Measurements from ENCODE around the gene PIEZO2.

DNA sequence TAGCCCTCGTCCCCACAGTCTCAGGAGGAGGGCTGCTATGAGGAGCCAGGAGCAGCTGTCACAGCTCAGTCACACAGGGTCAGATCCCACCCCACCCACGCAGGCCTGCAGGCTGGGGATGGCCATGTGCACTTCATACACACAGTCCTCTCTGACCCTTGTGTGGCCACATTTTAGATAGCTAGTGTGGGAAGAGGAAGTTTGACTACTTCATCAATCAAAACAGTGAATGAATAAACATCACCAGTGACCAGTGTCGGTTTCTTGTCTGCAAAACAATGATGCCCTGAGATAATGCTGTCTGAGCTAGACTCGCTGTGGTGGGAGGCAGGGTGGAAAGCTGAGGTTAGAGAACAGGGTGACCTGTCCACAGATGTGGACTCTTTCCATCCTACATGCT is 107.1 kb downstream of the PIEZO2 start:
- TF ChIP-seq POLR2AphosphoS5 (IDR thresholded peaks at IDR 0.05; ENCODE audit: low read depth, low read length) (no peak), TCF7L2 (IDR thresholded peaks at IDR 0.05; ENCODE audit: low read depth, low read length) (no peak), SIN3A (IDR thresholded peaks at IDR 0.05; ENCODE audit: borderline replicate concordance, insufficient read depth, low read depth, low read length) (no peak)
- TF ChIP-seq, protein P1, sequence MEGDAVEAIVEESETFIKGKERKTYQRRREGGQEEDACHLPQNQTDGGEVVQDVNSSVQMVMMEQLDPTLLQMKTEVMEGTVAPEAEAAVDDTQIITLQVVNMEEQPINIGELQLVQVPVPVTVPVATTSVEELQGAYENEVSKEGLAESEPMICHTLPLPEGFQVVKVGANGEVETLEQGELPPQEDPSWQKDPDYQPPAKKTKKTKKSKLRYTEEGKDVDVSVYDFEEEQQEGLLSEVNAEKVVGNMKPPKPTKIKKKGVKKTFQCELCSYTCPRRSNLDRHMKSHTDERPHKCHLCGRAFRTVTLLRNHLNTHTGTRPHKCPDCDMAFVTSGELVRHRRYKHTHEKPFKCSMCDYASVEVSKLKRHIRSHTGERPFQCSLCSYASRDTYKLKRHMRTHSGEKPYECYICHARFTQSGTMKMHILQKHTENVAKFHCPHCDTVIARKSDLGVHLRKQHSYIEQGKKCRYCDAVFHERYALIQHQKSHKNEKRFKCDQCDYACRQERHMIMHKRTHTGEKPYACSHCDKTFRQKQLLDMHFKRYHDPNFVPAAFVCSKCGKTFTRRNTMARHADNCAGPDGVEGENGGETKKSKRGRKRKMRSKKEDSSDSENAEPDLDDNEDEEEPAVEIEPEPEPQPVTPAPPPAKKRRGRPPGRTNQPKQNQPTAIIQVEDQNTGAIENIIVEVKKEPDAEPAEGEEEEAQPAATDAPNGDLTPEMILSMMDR (IDR thresholded peaks at IDR 0.05): no peak
- TF ChIP-seq, protein P2, sequence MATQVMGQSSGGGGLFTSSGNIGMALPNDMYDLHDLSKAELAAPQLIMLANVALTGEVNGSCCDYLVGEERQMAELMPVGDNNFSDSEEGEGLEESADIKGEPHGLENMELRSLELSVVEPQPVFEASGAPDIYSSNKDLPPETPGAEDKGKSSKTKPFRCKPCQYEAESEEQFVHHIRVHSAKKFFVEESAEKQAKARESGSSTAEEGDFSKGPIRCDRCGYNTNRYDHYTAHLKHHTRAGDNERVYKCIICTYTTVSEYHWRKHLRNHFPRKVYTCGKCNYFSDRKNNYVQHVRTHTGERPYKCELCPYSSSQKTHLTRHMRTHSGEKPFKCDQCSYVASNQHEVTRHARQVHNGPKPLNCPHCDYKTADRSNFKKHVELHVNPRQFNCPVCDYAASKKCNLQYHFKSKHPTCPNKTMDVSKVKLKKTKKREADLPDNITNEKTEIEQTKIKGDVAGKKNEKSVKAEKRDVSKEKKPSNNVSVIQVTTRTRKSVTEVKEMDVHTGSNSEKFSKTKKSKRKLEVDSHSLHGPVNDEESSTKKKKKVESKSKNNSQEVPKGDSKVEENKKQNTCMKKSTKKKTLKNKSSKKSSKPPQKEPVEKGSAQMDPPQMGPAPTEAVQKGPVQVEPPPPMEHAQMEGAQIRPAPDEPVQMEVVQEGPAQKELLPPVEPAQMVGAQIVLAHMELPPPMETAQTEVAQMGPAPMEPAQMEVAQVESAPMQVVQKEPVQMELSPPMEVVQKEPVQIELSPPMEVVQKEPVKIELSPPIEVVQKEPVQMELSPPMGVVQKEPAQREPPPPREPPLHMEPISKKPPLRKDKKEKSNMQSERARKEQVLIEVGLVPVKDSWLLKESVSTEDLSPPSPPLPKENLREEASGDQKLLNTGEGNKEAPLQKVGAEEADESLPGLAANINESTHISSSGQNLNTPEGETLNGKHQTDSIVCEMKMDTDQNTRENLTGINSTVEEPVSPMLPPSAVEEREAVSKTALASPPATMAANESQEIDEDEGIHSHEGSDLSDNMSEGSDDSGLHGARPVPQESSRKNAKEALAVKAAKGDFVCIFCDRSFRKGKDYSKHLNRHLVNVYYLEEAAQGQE (IDR thresholded peaks at IDR 0.05; ENCODE audit: insufficient read depth in 1 of 2, low read depth in 2 of 2, low read length in 1 of 2): no peak

Data from Panc1 (cell line).